GM19025 (cell line): ENCODE data around the gene LRRC43.
"Not testable (repeated sequence)": the region's sequence is repeated elsewhere in the genome, so short reads cannot be mapped to it uniquely, and the experiment has no call there.

Experiments
- ATAC-seq: cut with Tn5 transposase; IDR thresholded peaks from one replicate; pipeline ENCODE4 v1.9.1; 2021; ENCODE audit warnings: mild to moderate bottlenecking, low read depth, moderate library complexity; ENCODE audit not compliant: unreplicated experiment

Gene LRRC43

GRCh38 chr12:122189626-122190475 is 6.9 kb downstream of the LRRC43 start:
- ATAC-seq, result no peak

DNA sequence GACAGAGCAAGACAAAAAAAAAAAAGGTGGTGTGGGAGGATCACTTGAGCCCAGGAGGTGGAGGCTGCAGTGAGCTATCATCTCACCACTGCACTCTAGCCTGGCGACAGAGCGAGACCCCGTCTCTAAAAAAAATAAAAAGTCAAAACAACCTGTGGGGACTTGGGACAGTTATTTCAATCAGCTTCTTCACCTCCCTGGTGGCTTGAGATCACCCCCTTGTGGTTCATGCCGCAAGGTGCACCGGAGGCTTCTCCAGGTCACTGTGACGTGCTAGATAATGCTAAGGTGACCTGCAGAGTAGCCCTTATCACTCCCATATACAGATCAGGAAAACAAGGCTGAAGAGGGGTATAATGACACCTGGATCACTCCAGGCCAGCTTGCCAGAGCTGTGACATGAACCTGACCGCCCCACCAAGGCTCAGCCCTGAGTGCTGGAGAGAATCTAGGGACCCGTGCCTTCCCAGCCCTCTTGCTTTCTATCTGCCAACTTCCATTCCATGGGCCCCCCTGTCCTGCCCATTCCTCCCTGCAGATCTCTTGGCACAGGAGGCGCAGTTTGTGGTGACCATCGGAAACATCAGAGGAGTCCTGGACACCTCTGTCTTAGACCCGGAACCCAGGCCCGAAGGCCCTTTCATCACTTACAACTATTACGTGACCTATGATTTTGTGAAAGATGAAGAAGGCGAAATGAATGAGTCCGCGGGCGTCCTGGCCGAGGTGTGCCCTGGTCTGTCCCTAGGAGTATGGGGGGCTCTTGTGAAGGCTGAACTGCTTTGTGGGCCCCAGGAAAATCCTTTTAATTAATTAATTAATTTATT is 8.1 kb downstream of the LRRC43 start:
- no peak for ATAC-seq

DNA sequence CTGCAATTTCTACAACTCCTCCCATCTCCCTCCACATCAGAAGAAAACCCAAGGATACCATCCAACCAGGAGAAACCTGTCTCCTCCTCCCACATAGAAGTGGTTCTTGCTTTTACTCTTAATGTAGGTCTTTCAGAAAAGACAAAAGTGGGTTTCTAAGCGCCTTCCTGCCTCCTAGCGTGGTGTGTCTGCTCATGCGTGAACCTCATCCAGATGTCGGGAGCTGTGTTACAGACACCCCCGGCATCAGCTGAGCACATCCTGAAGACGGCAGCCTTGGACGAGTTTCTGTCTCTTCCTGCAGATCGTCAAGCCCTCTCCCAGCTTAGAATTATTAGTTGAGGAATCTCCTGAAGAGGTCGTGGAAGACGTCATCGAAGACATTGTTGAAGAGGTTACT is 9.5 kb downstream of the LRRC43 start:
- ATAC-seq, result no peak

DNA sequence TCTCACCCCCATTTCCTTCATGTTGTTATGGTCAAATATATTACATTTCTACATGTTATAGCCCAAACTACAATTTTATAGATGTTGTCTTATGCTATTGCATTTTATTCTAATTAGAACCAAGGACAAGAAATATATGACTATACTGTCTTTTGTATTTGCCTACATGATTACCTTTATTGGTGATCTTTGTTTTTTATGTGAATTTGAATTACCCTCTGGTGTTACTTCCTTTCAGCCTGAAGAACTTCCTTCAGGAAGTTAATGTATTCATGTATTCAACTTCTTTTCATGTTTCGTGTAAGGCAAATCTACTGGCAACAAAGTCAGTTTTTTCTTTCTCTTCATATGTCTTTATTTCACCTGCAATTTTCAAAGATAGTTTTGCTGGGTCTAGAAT is 11.9 kb downstream of the LRRC43 start:
- ATAC-seq, result no peak

DNA sequence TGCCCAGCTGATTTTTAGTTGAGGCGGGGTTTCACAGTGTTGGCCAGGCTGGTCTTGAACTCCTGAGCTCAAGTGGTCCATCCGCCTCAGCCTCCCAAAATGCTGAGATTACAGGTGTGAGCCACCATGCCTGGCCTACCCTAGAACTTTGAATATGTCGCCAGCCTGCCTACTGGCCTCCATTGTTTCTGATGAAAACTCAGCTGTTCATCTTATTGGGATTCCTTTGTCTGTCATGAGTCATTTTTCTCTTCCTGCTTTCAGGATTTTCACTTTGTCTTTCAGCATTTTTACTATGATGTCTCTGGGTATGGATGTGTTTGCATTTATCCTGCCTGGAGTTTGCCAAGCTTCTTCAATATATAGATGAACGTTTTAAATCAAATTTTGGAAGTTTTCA is 12.5 kb downstream of the LRRC43 start:
- ATAC-seq, result no peak

GRCh38 chr12:122197612-122197966 is 14.7 kb downstream of the LRRC43 start:
- no peak for ATAC-seq

DNA sequence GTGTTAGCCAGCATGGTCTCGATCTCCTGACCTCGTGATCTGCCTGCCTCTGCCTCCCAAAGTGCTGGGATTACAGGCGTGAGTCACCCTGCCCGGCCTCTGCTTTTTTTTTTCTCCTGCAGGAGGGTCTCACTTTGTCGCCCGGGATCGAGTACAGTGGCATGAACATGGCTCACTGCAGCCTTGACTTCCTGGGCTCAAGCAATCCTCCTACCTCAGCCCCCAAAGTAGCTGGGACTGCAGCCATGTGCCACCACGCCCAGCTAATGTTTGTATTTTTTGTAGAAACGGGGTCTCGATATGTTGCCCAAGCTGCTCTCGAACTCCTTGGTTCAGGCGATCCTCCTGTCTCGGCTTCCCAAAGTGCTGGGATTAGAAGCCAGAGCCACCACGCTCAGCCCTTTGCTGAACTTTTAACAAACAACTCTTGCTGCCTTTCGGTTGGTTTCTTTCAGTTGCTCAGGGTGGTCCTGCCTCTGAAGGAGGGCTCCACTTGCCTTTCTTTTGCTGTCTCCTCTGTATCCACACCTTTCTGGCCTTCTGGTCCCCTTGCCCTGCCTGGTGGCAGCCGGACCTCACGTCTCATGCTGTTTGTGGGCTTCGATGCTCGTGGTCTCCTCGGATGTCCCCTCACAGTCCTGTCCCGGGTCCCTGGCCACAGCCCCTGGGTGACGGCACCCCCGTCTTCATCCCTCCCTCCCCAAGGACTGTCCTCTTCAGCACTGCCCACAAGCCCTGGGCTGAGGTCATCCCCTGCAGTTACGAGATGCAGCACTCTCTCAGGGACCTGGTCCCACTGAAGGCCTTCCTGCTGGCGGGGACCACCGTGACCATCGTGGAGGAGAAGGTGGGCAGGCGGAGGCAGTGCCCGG is 16.8 kb downstream of the LRRC43 start:
- ATAC-seq, result no peak

DNA sequence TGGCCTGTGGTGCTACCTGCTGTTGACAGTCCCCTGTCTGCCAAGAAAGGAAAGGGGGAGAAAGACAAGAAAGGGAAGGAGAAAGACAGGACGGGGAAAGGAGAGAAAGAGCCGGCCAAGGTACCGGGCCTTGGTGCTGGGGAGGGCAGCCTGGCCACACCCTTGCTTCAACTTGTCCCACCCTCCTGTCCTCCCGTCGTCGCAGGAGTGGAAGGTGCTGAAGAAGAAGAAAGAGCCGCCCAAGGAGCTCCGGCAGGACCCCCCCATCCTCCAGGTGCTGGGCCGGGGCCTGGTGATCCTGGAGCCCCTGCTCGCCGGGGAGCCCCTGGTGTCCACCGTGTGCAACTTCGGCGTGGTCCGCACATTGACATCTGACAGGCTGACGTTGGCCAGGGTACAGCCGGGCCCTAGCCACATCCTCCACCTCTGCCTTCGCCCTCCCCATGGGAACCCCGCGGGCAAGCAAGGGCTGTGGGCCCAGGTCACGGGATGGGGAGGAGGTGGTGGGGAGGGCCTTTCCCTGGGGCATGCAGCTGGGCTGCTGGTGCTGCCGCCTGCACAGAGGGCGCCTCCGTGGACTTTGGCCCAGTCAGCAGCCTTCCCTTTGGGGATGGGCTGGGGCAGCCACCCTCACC is 17.7 kb downstream of the LRRC43 start:
- no peak for ATAC-seq

- ATAC-seq, result no peak
These were observed 18.5 kb downstream of the LRRC43 start for GRCh38 chr12:122201381-122201780.

DNA sequence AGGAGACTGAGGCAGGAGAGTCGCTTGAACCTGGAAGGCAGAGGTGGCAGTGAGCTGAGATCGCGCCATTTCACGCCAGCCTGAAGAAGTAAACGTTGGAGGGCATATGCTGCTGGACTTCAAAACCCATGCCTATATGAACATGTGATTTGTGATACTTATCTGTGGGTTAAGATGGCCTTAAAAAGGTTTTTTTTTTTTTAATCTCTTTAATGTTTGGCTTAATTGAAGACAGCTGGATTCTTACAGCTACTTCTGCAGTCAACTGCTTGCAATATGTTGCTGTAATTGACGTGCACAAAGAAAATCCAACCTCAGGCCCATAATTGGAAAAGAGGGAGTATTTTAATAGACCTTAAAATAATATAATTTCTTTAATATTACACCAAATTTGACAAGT is 19.1 kb downstream of the LRRC43 start:
- no peak for ATAC-seq

DNA sequence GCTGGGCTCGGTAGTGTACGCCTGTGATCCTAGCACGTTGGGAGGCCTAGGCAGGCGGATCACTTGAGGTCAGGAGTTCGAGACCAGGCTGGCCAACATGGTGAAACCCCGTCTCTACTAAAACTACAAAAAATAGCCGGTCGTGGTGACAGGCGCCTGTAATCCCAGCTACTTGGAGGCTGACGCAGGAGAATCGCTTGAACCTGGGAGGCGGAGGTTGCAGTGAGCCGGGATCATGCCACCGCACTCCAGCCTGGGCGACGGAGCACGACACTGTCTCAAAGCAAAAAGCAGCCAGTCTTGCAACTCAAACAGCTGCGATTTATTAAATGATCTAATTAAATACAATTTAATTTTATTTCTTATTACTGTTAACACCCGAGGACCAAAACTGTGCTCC is 19.9 kb downstream of the LRRC43 start:
- not testable (repeated sequence) for ATAC-seq

- peak; percentile 37 for ATAC-seq
These were observed 20.6 kb downstream of the LRRC43 start, which contains the start of gene B3GNT4 for GRCh38 chr12:122203301-122204166. Gene B3GNT4, plus strand, starts transcription at chr12:122203709. Its CDS starts 910 bp downstream, at chr12:122204619.

DNA sequence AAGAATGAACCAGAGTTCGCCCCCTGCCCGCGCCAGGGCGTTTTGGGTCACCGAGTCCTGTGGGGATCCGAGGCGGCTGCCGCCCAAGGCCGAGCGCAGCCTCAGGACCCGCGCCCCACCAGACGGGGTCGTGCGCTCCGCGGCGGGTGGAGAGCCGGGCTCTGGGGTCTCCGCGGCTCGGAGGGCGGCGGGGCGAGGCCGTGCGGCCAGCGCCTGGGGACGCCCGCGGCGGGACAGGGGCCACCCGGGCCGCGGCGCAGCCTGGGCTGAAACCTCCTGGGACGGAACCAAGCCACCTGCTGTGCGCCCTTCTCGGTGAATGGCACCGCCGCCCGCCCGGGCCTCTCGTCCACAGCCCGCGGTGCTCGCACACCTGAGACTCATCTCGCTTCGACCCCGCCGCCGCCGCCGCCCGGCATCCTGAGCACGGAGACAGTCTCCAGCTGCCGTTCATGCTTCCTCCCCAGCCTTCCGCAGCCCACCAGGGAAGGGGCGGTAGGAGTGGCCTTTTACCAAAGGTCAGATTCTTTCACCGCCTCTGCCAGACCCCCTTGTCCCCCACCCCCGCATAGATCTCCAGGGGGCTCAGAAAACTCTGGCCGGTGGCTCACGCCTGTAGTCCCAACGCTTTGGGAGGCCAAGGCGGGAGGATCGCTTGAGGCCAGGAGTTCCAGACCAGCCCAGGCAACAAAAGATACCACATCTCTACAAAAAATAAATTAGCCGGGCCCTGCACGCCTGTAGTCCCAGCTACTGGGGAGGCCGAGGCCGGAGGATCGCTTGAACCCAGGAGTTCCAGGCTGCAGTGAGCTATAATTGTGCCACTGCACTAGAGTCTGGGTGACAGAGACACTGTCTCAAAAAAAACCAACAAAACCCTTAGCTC is 21.5 kb downstream of the LRRC43 start:
- peak; percentile 13 for ATAC-seq

DNA sequence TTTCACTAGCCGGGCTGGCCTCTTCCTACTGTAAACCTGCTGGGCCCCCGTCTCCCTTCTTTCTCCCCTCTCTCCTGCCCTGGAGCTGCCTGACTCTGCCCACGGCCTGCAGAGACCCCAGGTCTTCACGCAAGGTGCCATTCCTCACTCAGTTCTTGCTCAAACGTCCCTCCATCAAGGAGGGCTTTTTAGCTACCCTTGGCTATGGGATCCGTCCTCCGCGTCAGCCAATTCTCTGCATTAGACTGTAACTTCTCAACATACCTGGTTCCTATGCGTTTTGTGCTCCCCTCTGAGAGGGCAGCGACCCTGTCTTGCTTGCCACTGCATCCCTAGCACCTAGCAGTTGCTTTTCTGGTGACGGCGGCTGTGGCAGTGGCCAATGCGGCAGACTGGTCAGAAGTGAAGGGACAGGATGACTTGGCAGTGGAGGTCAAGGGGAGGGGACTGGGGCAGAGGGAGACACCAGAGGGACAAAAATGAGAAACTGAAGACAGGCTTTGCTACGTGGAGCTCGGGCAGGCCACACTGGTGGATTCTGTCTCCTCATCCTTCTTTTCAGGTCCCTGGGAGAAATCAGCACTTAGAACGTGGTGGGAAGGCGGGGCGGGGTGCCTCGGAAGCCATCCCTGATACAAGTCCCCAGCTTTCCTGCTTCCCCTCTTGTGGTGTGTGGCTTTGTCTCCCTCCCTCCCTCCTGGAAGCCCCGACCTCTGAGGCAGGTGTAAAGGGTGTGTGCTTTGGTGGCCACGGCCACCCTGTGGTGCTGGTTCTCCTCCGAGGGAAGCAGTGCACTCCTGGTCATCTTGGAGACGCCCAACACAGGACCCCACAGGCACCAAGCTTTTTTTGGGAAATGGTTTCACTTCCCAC is 22.4 kb downstream of the LRRC43 start:
- no peak for ATAC-seq

DNA sequence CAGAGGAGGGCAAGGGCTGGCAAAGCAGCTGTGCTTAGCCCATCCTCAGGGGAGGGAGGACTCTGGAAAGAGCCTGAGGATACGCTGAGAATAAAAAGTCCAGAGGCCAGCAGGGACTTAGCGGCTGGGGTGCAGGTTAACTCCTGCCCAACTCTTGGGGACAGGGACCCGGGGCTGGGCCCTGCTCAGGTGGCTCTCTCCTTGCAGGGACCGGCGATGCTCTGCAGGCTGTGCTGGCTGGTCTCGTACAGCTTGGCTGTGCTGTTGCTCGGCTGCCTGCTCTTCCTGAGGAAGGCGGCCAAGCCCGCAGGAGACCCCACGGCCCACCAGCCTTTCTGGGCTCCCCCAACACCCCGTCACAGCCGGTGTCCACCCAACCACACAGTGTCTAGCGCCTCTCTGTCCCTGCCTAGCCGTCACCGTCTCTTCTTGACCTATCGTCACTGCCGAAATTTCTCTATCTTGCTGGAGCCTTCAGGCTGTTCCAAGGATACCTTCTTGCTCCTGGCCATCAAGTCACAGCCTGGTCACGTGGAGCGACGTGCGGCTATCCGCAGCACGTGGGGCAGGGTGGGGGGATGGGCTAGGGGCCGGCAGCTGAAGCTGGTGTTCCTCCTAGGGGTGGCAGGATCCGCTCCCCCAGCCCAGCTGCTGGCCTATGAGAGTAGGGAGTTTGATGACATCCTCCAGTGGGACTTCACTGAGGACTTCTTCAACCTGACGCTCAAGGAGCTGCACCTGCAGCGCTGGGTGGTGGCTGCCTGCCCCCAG is 23.4 kb downstream of the LRRC43 start:
- ATAC-seq, result no peak

DNA sequence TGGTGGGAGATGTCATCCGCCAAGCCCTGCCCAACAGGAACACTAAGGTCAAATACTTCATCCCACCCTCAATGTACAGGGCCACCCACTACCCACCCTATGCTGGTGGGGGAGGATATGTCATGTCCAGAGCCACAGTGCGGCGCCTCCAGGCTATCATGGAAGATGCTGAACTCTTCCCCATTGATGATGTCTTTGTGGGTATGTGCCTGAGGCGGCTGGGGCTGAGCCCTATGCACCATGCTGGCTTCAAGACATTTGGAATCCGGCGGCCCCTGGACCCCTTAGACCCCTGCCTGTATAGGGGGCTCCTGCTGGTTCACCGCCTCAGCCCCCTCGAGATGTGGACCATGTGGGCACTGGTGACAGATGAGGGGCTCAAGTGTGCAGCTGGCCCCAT is 24.1 kb downstream of the LRRC43 start:
- no peak for ATAC-seq

DNA sequence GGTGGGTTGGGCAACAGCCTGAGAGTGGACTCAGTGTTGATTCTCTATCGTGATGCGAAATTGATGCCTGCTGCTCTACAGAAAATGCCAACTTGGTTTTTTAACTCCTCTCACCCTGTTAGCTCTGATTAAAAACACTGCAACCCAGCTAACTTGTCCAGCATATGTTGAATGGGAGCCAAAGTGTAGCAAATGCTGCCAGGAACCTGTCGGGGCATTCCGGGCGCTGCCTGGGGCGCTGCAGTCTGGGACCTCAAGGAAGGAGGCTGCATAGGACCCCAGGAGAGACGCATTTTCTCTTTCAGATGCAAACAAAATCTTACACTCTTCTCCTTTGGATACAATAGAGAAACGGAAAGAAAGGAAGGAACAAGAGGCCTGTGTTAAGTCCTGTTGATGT is 24.5 kb downstream of the LRRC43 start:
- ATAC-seq, result no peak
